MM.1S (cell line): ENCODE measurements around the gene MAPK8IP2.

Experiments
- CTCF ChIP-seq: fragments of 300-600 bp; sonication (generic); IDR thresholded peaks from 2 replicates; pipeline ENCODE4 v1.5.1; 2016; ENCODE audit warnings: antibody characterized with exemption, low read length, mixed read lengths
- EZH2 ChIP-seq: fragments of 300-600 bp; sonication (generic); optimal IDR thresholded peaks from 2 replicates; pipeline ENCODE3; 2017; ENCODE audit warnings: low read depth, mild to moderate bottlenecking, antibody characterized with exemption, low read length, mixed read lengths
- EZH2phosphoT487 ChIP-seq: fragments of 300-600 bp; sonication (generic); IDR thresholded peaks from 2 replicates; pipeline ENCODE4 v1.6.1; 2018; ENCODE audit warnings: antibody characterized with exemption, low read length

- TF ChIP-seq EZH2, result no peak
- TF ChIP-seq CTCF, result no peak
- no peak for TF ChIP-seq EZH2phosphoT487
These were observed 29.7 kb upstream of the MAPK8IP2 start for GRCh38 chr22:50570861-50571260.
